Ovary (tissue), 9 donors: Measurements from ENCODE around the gene SIGLEC1. TPM values are rescaled to one million over a fixed set of nuclear protein-coding genes. Genes with fewer than 3 reads are reported as not detected.
A peak's percentile ranks its signal among the peaks of the same experiment; 100 is the strongest.

Source experiments
- DNase-seq, 5 donors: peaks; one replicate each; pipeline ENCODE4 v3.0.0-alpha.2; 2019 to 2020
- H3K27ac ChIP-seq, 2 donors: fragments of 200-600 bp; one replicate each; pipeline versions ENCODE4 v1.5.1 to v1.8.0; 2019 to 2022
- H3K27me3 ChIP-seq: fragments of 200-600 bp; one replicate; pipeline ENCODE4 v1.8.0; 2022
- H3K36me3 ChIP-seq: fragments of 200-600 bp; sonication (generic); one replicate; pipeline ENCODE4 v1.5.1; 2019
- H3K4me1 ChIP-seq: one replicate; pipeline ENCODE4 v1.8.1; 2013; ENCODE audit warnings: mild to moderate bottlenecking, moderate library complexity; ENCODE audit not compliant: insufficient read depth
- H3K4me3 ChIP-seq: fragments of 200-600 bp; sonication (generic); one replicate; pipeline ENCODE4 v1.5.1; 2017
- H3K9me3 ChIP-seq, 2 donors: fragments of 200-600 bp in 1 of 2; sonication (generic) in 1 of 2; one replicate each; pipeline versions ENCODE4 v1.5.1 to v1.8.1; 2013 to 2019; ENCODE audit warnings: mild to moderate bottlenecking in 1 of 2, moderate library complexity in 1 of 2
- CTCF ChIP-seq, 3 donors: fragments of 450-650 bp in 2 of 3; fragments of 200-600 bp in 1 of 3; IDR thresholded peaks; one replicate each; pipeline versions ENCODE4 v1.5.1 to v1.8.0; 2016 to 2022; ENCODE audit warnings: antibody characterized with exemption in 3 of 3, mild to moderate bottlenecking in 1 of 3
- EP300 ChIP-seq: sonication (generic); formaldehyde crosslinking; IDR thresholded peaks from one replicate; pipeline ENCODE4 v1.6.1; 2017; ENCODE audit warnings: antibody characterized with exemption
- POLR2A ChIP-seq: fragments of 450-650 bp; IDR thresholded peaks from one replicate; pipeline ENCODE4 v1.6.1; 2017; ENCODE audit warnings: antibody characterized with exemption, mild to moderate bottlenecking, moderate library complexity
- WGBS, 3 donors: extraction: QIAGEN DNeasy Blood & Tissue Kit in 1 of 3; methylation state at CpG; one replicate each; pipeline versions ENCODE4 v1.1.5 to v1.1.7; 2013 to 2017; 5-methylcytosine and 5-hydroxymethylcytosine counted together
- intact Hi-C, 4 donors: fragments of 100-400 bp; cut with DNase I; formaldehyde crosslinking; loops; one replicate each; pipeline versions ENCODE4 v1.11.0 to v1.15.1; 2022 to 2023
- polyA plus RNA-seq, 2 donors: library from polyadenylated mRNA; stranded (reverse); fragments of 200-250 nt in 1 of 2; fragments of 350-450 nt in 1 of 2; fragmentation: Illumina TruSeq in 1 of 2; extraction: RNeasy Lipid Tissue Mini Kit (QIAGEN cat#74804) in 1 of 2; gene quantifications; one replicate each; pipeline ENCODE4 v1.2.3, GENCODE V29; 2013 to 2014
- total RNA-seq, 7 donors: library from RNA; depleted of rRNA in 2 of 7; stranded (reverse); fragments of >200 nt in 2 of 7; fragmentation: NEBNext Ultra II Directional in 3 of 7; extraction: Animal tissue kit (Norgen Biotek cat#: 25700) in 3 of 7; gene quantifications; one replicate each; pipeline versions ENCODE4 v1.1.0 to v1.2.4, GENCODE V29; 2016 to 2023
- donor health status: DM: no; HTN: no; CAD: no; lungs with moderate emphysema.
- donor health status: DM: no; HTN: no; CAD: no.
- donor health status: Bipolar disorder and iron deficiency.
- donor health status: DM: yes; HTN: yes; CAD: no.
- donor health status: DM: no; HTN: no; CAD: no.
- donor health status: DM: yes; HTN: yes; CAD: no.

Gene SIGLEC1
- total and polyA plus RNA-seq, 9 donors: 0.48 to 11.5 (median 1.9) TPM

GRCh38 chr20:3754276-3754630, 41.9 kb upstream of the SIGLEC1 start:
- WGBS, 3 donors: 82 to 88% (median 85%) methylated on average over 16 of the region's 16 CpGs
- H3K36me3 ChIP-seq: no peaks in the 10 kb centered on the region
- no peaks in the 10 kb centered on the region for H3K27me3 ChIP-seq
- DNase-seq: no peak
- no peaks in the 10 kb centered on the region for H3K9me3 ChIP-seq
- intact Hi-C loops: no loop called here
- no peak overlapping the region for H3K4me3 ChIP-seq
- TF ChIP-seq POLR2A (no peak), EP300 (no peak), CTCF (IDR thresholded peaks at IDR 0.05) (no peak)
- H3K4me1 ChIP-seq: peaks cover 1% of the 10 kb centered on the region
- no peak overlapping the region for H3K27ac ChIP-seq

GRCh38 chr20:3753501-3754275, 41.3 kb upstream of the SIGLEC1 start:
- TF ChIP-seq CTCF (IDR thresholded peaks at IDR 0.05) (no peak), EP300 (no peak), POLR2A (no peak)
- H3K27me3 ChIP-seq: no peaks in the 10 kb centered on the region
- no peaks in the 10 kb centered on the region for H3K4me1 ChIP-seq
- intact Hi-C loops: no loop called here
- H3K27ac ChIP-seq: no peak overlapping the region
- no peaks in the 10 kb centered on the region for H3K36me3 ChIP-seq
- no peaks in the 10 kb centered on the region for H3K9me3 ChIP-seq
- no peak overlapping the region for H3K4me3 ChIP-seq
- no peak for DNase-seq
- WGBS, 3 donors: 68 to 77% (median 70%) methylated on average over 25 to 26 of the region's 26 CpGs

GRCh38 chr20:3753098-3753497, 40.7 kb upstream of the SIGLEC1 start:
- WGBS, 3 donors: 38 to 42% (median 41%) methylated on average over 4 of the region's 4 CpGs
- Histone ChIP-seq H3K4me1 (no peaks in the 10 kb centered on the region), H3K9me3 (no peaks in the 10 kb centered on the region), H3K4me3 (no peak overlapping the region), H3K27me3 (no peaks in the 10 kb centered on the region), H3K36me3 (no peaks in the 10 kb centered on the region), H3K27ac (no peak overlapping the region)
- peak; percentile 51 to 66 (median 53) for TF ChIP-seq CTCF (IDR thresholded peaks at IDR 0.05)
- peak; percentile 13 for TF ChIP-seq POLR2A
- no peak for TF ChIP-seq EP300
- DNase-seq: peak; percentile 53 to 78 (median 68)
- intact Hi-C loops: no loop called here

- Histone ChIP-seq H3K27ac (no peak overlapping the region), H3K27me3 (no peaks in the 10 kb centered on the region), H3K4me3 (no peak overlapping the region), H3K36me3 (no peaks in the 10 kb centered on the region), H3K4me1 (no peaks in the 10 kb centered on the region), H3K9me3 (no peaks in the 10 kb centered on the region)
- no peak for TF ChIP-seq EP300
- TF ChIP-seq CTCF (IDR thresholded peaks at IDR 0.05): no peak
- no peak for TF ChIP-seq POLR2A
- no peak for DNase-seq
- intact Hi-C loops: no loop called here
- 65 to 82% (median 66%) methylated on average over 13 of the region's 13 CpGs for WGBS, 3 donors
Measured at GRCh38 chr20:3752386-3752759, 40.0 kb upstream of the SIGLEC1 start.
